Astrocyte (in vitro differentiated cells and primary cell): Measurements from ENCODE around the gene WDR45. TPM values are rescaled to one million over a fixed set of nuclear protein-coding genes. Genes with fewer than 3 reads are reported as not detected.

Experiments
- DNase-seq: peaks from one replicate; pipeline ENCODE4 v3.0.0-alpha.2; 2010; ENCODE audit warnings: low read depth
- FAIRE-seq: peaks from 2 replicates; lab custom pipeline; 2011; peaks lifted over from hg19 to GRCh38; lab: Jason Lieb, UNC
- H2AFZ ChIP-seq: 2 replicates; pipeline ENCODE4 v1.6.0; 2012; ENCODE audit warnings: low read depth, low read length, inconsistent platforms
- H3K27ac ChIP-seq: 2 replicates; pipeline ENCODE4 v1.5.1; 2011; ENCODE audit warnings: low read depth, low read length, inconsistent platforms
- H3K27me3 ChIP-seq: 2 replicates; pipeline ENCODE4 v1.6.0; 2011; ENCODE audit warnings: low read length, inconsistent platforms; ENCODE audit not compliant: insufficient read depth
- H3K36me3 ChIP-seq: 2 replicates; pipeline ENCODE4 v1.5.1; 2011; ENCODE audit warnings: low read length, inconsistent platforms; ENCODE audit not compliant: insufficient read depth
- H3K4me1 ChIP-seq: 2 replicates; pipeline ENCODE4 v1.5.1; 2011; ENCODE audit warnings: low read length, inconsistent platforms; ENCODE audit not compliant: insufficient read depth
- H3K4me2 ChIP-seq: 2 replicates; pipeline ENCODE4 v1.6.0; 2012; ENCODE audit warnings: low read length, inconsistent platforms
- H3K4me3 ChIP-seq: 2 replicates; pipeline ENCODE4 v1.5.1; 2011; ENCODE audit warnings: low read depth, mild to moderate bottlenecking, low read length, inconsistent platforms; ENCODE audit not compliant: insufficient read depth
- H3K79me2 ChIP-seq: 2 replicates; pipeline ENCODE4 v1.6.0; 2012; ENCODE audit warnings: mild to moderate bottlenecking, low read length, inconsistent platforms; ENCODE audit not compliant: insufficient read depth
- H3K9ac ChIP-seq: 2 replicates; pipeline ENCODE4 v1.6.0; 2012; ENCODE audit warnings: mild to moderate bottlenecking, low read length, inconsistent platforms
- H3K9me3 ChIP-seq: 2 replicates; pipeline ENCODE4 v1.5.1; 2012; ENCODE audit warnings: low read depth, mild to moderate bottlenecking, low read length, inconsistent platforms; ENCODE audit not compliant: insufficient read depth
- H4K20me1 ChIP-seq: 2 replicates; pipeline ENCODE4 v1.6.0; 2012; ENCODE audit warnings: low read length, inconsistent platforms; ENCODE audit not compliant: insufficient read depth
- H3K27ac Mint-ChIP-seq: one replicate; pipeline ENCODE4 v1.8.0; 2021; ENCODE audit warnings: mild to moderate bottlenecking, mixed read lengths; ENCODE audit not compliant: unreplicated experiment
- H3K27me3 Mint-ChIP-seq: one replicate; pipeline ENCODE4 v1.8.0; 2021; ENCODE audit warnings: low read depth, mixed read lengths; ENCODE audit not compliant: unreplicated experiment
- H3K36me3 Mint-ChIP-seq: one replicate; pipeline ENCODE4 v1.8.0; 2021; ENCODE audit warnings: low read depth, mixed read lengths; ENCODE audit not compliant: unreplicated experiment
- H3K4me1 Mint-ChIP-seq: one replicate; pipeline ENCODE4 v1.8.0; 2021; ENCODE audit warnings: low read depth, mixed read lengths; ENCODE audit not compliant: unreplicated experiment
- H3K4me3 Mint-ChIP-seq: one replicate; pipeline ENCODE4 v1.8.0; 2021; ENCODE audit warnings: mild to moderate bottlenecking, moderate library complexity, mixed read lengths; ENCODE audit not compliant: unreplicated experiment
- H3K9me3 Mint-ChIP-seq: one replicate; pipeline ENCODE4 v1.8.0; 2021; ENCODE audit warnings: mild to moderate bottlenecking, mixed read lengths; ENCODE audit not compliant: unreplicated experiment
- EZH2 ChIP-seq: IDR thresholded peaks from 2 replicates; pipeline ENCODE4 v1.6.1; 2012; ENCODE audit warnings: mild to moderate bottlenecking, low read length, inconsistent platforms; ENCODE audit not compliant: insufficient read depth
- total RNA-seq: library from RNA; stranded (reverse); gene quantifications from 2 replicates; pipeline ENCODE4 v1.2.1, GENCODE V29; 2021
- TF ChIP-seq, protein P1 (sequence below): IDR thresholded peaks from 2 replicates; pipeline ENCODE4 v1.5.1; 2011; ENCODE audit warnings: low read depth, mild to moderate bottlenecking, inconsistent platforms, low read length, moderate library complexity; ENCODE audit not compliant: insufficient read depth

The WDR45 gene
- total RNA-seq, 1 donor from 2014 or later: 54.9 TPM

- no peaks in the 10 kb centered on the region for H3K36me3 Mint-ChIP-seq
- peaks cover 3% of the 10 kb centered on the region for H3K4me1 Mint-ChIP-seq
- no peaks in the 10 kb centered on the region for H3K36me3 ChIP-seq
- H3K9me3 Mint-ChIP-seq: no peaks in the 10 kb centered on the region
- no peaks in the 10 kb centered on the region for H3K27me3 Mint-ChIP-seq
- H2AFZ ChIP-seq: no peak overlapping the region
- no peaks in the 10 kb centered on the region for H3K27me3 ChIP-seq
- TF ChIP-seq EZH2: no peak
- no peaks in the 10 kb centered on the region for H3K4me1 ChIP-seq
- H3K27ac Mint-ChIP-seq: no peak overlapping the region
- DNase-seq (no peak), FAIRE-seq (no peak)
- no peak overlapping the region for H3K4me3 Mint-ChIP-seq
- H3K4me3 ChIP-seq: no peak overlapping the region
- no peak overlapping the region for H3K9ac ChIP-seq
- no peak overlapping the region for H3K27ac ChIP-seq
- H4K20me1 ChIP-seq: no peaks in the 10 kb centered on the region
- H3K79me2 ChIP-seq: no peaks in the 10 kb centered on the region
- no peaks in the 10 kb centered on the region for H3K9me3 ChIP-seq
- no peak overlapping the region for H3K4me2 ChIP-seq
These were observed 16.7 kb upstream of the WDR45 start for GRCh38 chrX:49096419-49096818.

DNA sequence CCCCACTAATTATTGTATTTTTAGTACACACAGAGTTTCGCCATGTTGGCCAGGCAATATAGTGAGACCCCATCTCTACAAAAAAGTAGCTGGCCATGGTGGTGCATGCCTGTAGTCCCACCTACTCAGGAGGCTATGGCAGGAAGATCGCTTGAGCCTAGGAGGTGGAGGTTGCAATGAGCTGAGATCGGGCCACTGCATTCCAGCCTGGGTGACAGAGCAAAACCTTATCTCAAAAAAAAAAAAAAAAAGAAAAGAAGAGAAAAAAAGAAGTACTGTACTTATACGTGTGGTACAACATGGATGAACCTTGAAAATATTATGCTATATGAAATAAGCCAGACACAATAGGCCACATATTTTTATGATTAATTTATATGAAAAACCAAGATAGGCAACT is 9.9 kb upstream of the WDR45 start:
- no peak overlapping the region for H3K9ac ChIP-seq
- no peaks in the 10 kb centered on the region for H3K9me3 Mint-ChIP-seq
- H3K4me3 ChIP-seq: no peak overlapping the region
- no peaks in the 10 kb centered on the region for H3K36me3 Mint-ChIP-seq
- TF ChIP-seq, protein P1, sequence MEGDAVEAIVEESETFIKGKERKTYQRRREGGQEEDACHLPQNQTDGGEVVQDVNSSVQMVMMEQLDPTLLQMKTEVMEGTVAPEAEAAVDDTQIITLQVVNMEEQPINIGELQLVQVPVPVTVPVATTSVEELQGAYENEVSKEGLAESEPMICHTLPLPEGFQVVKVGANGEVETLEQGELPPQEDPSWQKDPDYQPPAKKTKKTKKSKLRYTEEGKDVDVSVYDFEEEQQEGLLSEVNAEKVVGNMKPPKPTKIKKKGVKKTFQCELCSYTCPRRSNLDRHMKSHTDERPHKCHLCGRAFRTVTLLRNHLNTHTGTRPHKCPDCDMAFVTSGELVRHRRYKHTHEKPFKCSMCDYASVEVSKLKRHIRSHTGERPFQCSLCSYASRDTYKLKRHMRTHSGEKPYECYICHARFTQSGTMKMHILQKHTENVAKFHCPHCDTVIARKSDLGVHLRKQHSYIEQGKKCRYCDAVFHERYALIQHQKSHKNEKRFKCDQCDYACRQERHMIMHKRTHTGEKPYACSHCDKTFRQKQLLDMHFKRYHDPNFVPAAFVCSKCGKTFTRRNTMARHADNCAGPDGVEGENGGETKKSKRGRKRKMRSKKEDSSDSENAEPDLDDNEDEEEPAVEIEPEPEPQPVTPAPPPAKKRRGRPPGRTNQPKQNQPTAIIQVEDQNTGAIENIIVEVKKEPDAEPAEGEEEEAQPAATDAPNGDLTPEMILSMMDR: no peak
- TF ChIP-seq EZH2: no peak
- no peaks in the 10 kb centered on the region for H3K36me3 ChIP-seq
- H3K4me2 ChIP-seq: no peak overlapping the region
- H4K20me1 ChIP-seq: no peaks in the 10 kb centered on the region
- no peaks in the 10 kb centered on the region for H3K4me1 Mint-ChIP-seq
- no peak overlapping the region for H3K27ac Mint-ChIP-seq
- no peaks in the 10 kb centered on the region for H3K27me3 ChIP-seq
- no peaks in the 10 kb centered on the region for H3K4me1 ChIP-seq
- H3K27ac ChIP-seq: no peak overlapping the region
- H3K9me3 ChIP-seq: no peaks in the 10 kb centered on the region
- H3K79me2 ChIP-seq: no peaks in the 10 kb centered on the region
- DNase-seq (no peak), FAIRE-seq (no peak)
- H3K4me3 Mint-ChIP-seq: no peak overlapping the region
- H2AFZ ChIP-seq: no peak overlapping the region
- H3K27me3 Mint-ChIP-seq: no peaks in the 10 kb centered on the region

GRCh38 chrX:49082271-49082871 is 2.7 kb upstream of the WDR45 start:
- no peaks in the 10 kb centered on the region for H3K36me3 ChIP-seq
- DNase-seq (no peak), FAIRE-seq (no peak)
- H3K4me2 ChIP-seq: no peak overlapping the region
- no peak overlapping the region for H2AFZ ChIP-seq
- Mint-ChIP-seq H3K36me3 (no peaks in the 10 kb centered on the region), H3K4me1 (peaks cover 4% of the 10 kb centered on the region), H3K27ac (no peak overlapping the region), H3K9me3 (no peaks in the 10 kb centered on the region), H3K4me3 (no peak overlapping the region), H3K27me3 (no peaks in the 10 kb centered on the region)
- no peak overlapping the region for H3K9ac ChIP-seq
- no peak for TF ChIP-seq EZH2
- TF ChIP-seq, protein P1: no peak
- H3K4me3 ChIP-seq: no peak overlapping the region
- H3K79me2 ChIP-seq: peaks cover 9% of the 10 kb centered on the region
- H3K27ac ChIP-seq: no peak overlapping the region
- H3K27me3 ChIP-seq: no peaks in the 10 kb centered on the region
- peaks cover 3% of the 10 kb centered on the region for H3K4me1 ChIP-seq
- no peaks in the 10 kb centered on the region for H3K9me3 ChIP-seq
- H4K20me1 ChIP-seq: no peaks in the 10 kb centered on the region
